HCT116 (cell line): ENCODE results near the gene CLEC11A. TPM values are rescaled to one million over a fixed set of nuclear protein-coding genes. Genes with fewer than 3 reads are reported as not detected.

ENCODE experiments used
- ATAC-seq: fragments of 200-7000 bp; cut with Tn5 transposase; 2 replicates; pipeline ENCODE4 v1.9.1; 2020; ENCODE audit warnings: mild to moderate bottlenecking, moderate library complexity
- BruUV-seq: library from RNA; stranded (reverse); fragments of 400-500 nt; replicated peaks from 2 replicates; lab custom pipeline; 2021; lab: Mats Ljungman, UMichigan
- CTCF ChIA-PET: fragments of 300-600 bp; sonication (Branson Sonifier 250); formaldehyde crosslinking; loops from one replicate; lab custom pipeline; 2021; ENCODE audit warnings: antibody characterized with exemption; lab: Charles Lee
- POLR2A ChIA-PET: fragments of 300-600, 350-600 bp; sonication (Branson Sonifier 250); formaldehyde crosslinking; loops from one replicate; lab custom pipeline; 2021; ENCODE audit warnings: antibody characterized with exemption; lab: Charles Lee
- RAD21 ChIA-PET, 2 experiments: fragments of 300-600 bp; sonication (Branson Sonifier 250); formaldehyde crosslinking; loops; one replicate each; lab custom pipeline; 2023; ENCODE audit warnings: low total read pairs in 2 of 2; ENCODE audit not compliant: uncharacterized antibody in 2 of 2, unreplicated experiment in 2 of 2, low non-redundant PET in 1 of 2; lab: Charles Lee
- DNase-seq: peaks from one replicate; pipeline ENCODE4 v3.0.0-alpha.2; 2010; ENCODE audit warnings: low read depth, low spot score
- H2AFZ ChIP-seq: fragments of 200-600 bp; shearing (Covaris generic), sonication (generic); 2 replicates; pipeline ENCODE4 v1.6.1; 2017; ENCODE audit warnings: low read depth, mixed run types, mixed read lengths, antibody characterized with exemption, low read length; ENCODE audit not compliant: poor library complexity, severe bottlenecking
- H3K27ac ChIP-seq: 2 replicates; pipeline ENCODE4 v1.5.1; 2012; ENCODE audit warnings: low read depth, low read length
- H3K27me3 ChIP-seq: fragments of 200-600 bp; sonication (generic); 2 replicates; pipeline ENCODE4 v1.6.1; 2016; ENCODE audit warnings: mixed run types, low read length, mixed read lengths; ENCODE audit not compliant: insufficient read depth
- H3K36me3 ChIP-seq, 2 experiments: fragments of 200-500 bp in 1 of 2; fragments of 200-600 bp in 1 of 2; sonication (Bioruptor generic) in 1 of 2; sonication (generic) in 1 of 2; 2 replicates each; pipeline versions ENCODE4 v1.5.1 to v1.6.1; 2014 to 2016; ENCODE audit warnings: low read length in 2 of 2, inconsistent platforms in 1 of 2, mixed read lengths in 1 of 2, mixed run types in 1 of 2; ENCODE audit not compliant: insufficient read depth in 2 of 2, control insufficient read depth in 1 of 2
- H3K4me1 ChIP-seq, 2 experiments: fragments of 200-600 bp in 1 of 2; sonication (generic) in 1 of 2; 2 replicates each; pipeline versions ENCODE4 v1.5.1 to v1.6.1; 2012 to 2017; ENCODE audit warnings: low read length in 2 of 2, inconsistent platforms in 1 of 2, mild to moderate bottlenecking in 1 of 2, mixed read lengths in 1 of 2, mixed run types in 1 of 2, moderate library complexity in 1 of 2; ENCODE audit not compliant: insufficient read depth in 2 of 2, control insufficient read depth in 1 of 2
- H3K4me2 ChIP-seq: fragments of 200-600 bp; sonication (generic); 2 replicates; pipeline ENCODE4 v1.6.1; 2017; ENCODE audit warnings: mixed run types, low read length, mixed read lengths
- H3K4me3 ChIP-seq, 2 experiments: fragments of 200-600 bp in 1 of 2; sonication (generic) in 1 of 2; replicated peaks in 1 of 2; 2 replicates each; pipeline ENCODE4 v1.5.1; 2011 to 2016; ENCODE audit warnings: low read length in 2 of 2, control low read depth in 1 of 2, low read depth in 1 of 2, mild to moderate bottlenecking in 1 of 2, mixed read lengths in 1 of 2, mixed run types in 1 of 2
- H3K79me2 ChIP-seq: fragments of 200-600 bp; sonication (generic); 2 replicates; pipeline ENCODE4 v1.6.1; 2017; ENCODE audit warnings: mild to moderate bottlenecking, mixed run types, low read length, moderate library complexity, mixed read lengths; ENCODE audit not compliant: insufficient read depth
- H3K9ac ChIP-seq: fragments of 200-600 bp; sonication (generic); 2 replicates; pipeline ENCODE4 v1.6.1; 2016; ENCODE audit warnings: low read length, mixed read lengths
- H3K9me2 ChIP-seq: fragments of 200-600 bp; sonication (generic), shearing (Covaris generic); 2 replicates; pipeline ENCODE4 v1.6.1; 2017; ENCODE audit warnings: mixed run types, mild to moderate bottlenecking, moderate library complexity; ENCODE audit not compliant: insufficient read depth
- H3K9me3 ChIP-seq, 2 experiments: fragments of 200-500 bp in 1 of 2; fragments of 200-600 bp in 1 of 2; sonication (Bioruptor generic) in 1 of 2; sonication (generic) in 1 of 2; 2 replicates each; pipeline ENCODE4 v1.6.1; 2014 to 2017; ENCODE audit warnings: low read length in 2 of 2, mixed read lengths in 2 of 2, inconsistent platforms in 1 of 2, low read depth in 1 of 2, mild to moderate bottlenecking in 1 of 2, mixed run types in 1 of 2, moderate library complexity in 1 of 2; ENCODE audit not compliant: control insufficient read depth in 1 of 2, insufficient read depth in 1 of 2
- H4K20me1 ChIP-seq: fragments of 200-600 bp; sonication (generic), shearing (Covaris generic); 2 replicates; pipeline ENCODE4 v1.6.1; 2017; ENCODE audit warnings: mixed run types, mild to moderate bottlenecking, moderate library complexity; ENCODE audit not compliant: insufficient read depth
- CBX3 ChIP-seq: IDR thresholded peaks from 2 replicates; pipeline ENCODE4 v1.6.1; 2012; ENCODE audit warnings: low read depth
- CEBPB ChIP-seq: IDR thresholded peaks from 2 replicates; pipeline ENCODE4 v1.6.1; 2012; ENCODE audit warnings: low read depth
- POLR2AphosphoS5 ChIP-seq: IDR thresholded peaks from 2 replicates; pipeline ENCODE4 v1.6.1; 2011; ENCODE audit warnings: mild to moderate bottlenecking, low read depth, low read length, moderate library complexity
- RAD21 ChIP-seq: IDR thresholded peaks from 2 replicates; pipeline ENCODE4 v1.6.1; 2012; ENCODE audit warnings: low read depth, mild to moderate bottlenecking
- SIN3A ChIP-seq: IDR thresholded peaks from 2 replicates; pipeline ENCODE4 v1.6.1; 2012; ENCODE audit warnings: low read depth
- ZFX ChIP-seq: fragments of 450-650 bp; IDR thresholded peaks from 2 replicates; pipeline ENCODE4 v1.6.1; 2017
- ZNF274 ChIP-seq: fragments of 200-500 bp; sonication (Bioruptor generic); IDR thresholded peaks from 2 replicates; pipeline ENCODE4 v1.6.1; 2014; ENCODE audit warnings: mild to moderate bottlenecking, low read depth, low read length, inconsistent platforms
- intact Hi-C: fragments of 100-400 bp; cut with micrococcal nuclease; formaldehyde crosslinking; loops from 2 replicates; pipeline ENCODE4 v1.10.0; 2022
- total RNA-seq: library from RNA; stranded (reverse); gene quantifications from one replicate; pipeline ENCODE4 v1.2.1, GENCODE V29; 2021; ENCODE audit not compliant: unreplicated experiment
- TF ChIP-seq, protein P1 (sequence below): IDR thresholded peaks from 2 replicates; pipeline ENCODE4 v1.6.1; 2012
- TF ChIP-seq, protein P2 (sequence below): IDR thresholded peaks from 2 replicates; pipeline ENCODE4 v1.6.1; 2012

The CLEC11A gene
- total RNA-seq, 1 experiment from 2014 or later: 7.1 TPM

DNA sequence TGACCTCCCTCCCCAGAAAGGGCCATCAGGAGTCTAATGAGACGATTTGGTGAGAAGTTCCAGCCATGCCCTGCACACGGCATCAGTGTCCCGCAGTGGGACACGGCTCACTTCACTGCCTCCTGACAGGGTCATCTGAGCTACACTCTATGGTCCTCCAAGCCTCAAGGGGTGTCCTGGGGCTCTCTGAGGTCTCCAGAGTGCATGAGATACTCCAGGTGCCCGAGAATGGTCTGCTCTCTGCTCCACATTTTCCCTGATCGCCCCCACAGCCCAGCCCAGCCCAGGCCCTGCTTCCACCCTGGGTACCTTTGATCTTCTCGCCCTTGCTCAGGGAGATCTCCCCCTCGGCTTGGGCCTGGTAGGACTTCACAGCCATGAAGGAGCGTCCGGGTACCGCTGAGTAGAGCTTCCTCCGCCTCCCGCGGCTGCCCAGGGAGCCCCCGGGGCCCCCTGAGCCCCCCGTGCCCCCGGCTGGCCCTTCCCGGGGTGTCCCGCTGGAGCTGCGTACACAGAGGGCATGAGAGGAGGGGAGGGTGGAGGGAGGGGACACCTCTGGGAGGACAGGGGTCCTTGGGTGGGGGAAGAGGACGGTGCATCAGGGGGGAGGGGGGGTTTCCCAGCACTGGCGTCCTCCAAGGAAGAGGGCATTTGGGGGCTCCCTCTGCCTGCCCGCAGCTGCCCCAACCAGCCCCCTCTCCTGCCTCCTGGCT lies 20.9 kb upstream of the CLEC11A start:
- no peak for DNase-seq
- ChIA-PET CTCF (interaction anchor here (1.3 to 5.0 kb wide), 2 partner anchors 22 to 81 kb away, joined by 5 to 45 read pairs; no protein-coding TSS in a partner anchor), POLR2A (no interaction called here), RAD21 (no interaction called here)
- intact Hi-C loops: loop anchor here (10.0 kb wide), 1 partner anchor 338 kb away; the partner anchor contains the start of gene NAPSA
- Histone ChIP-seq H3K9ac (no peak overlapping the region), H3K4me2 (no peak overlapping the region), H3K9me3 (no peaks in the 10 kb centered on the region), H4K20me1 (no peaks in the 10 kb centered on the region), H3K4me3 (no peak overlapping the region), H3K36me3 (no peaks in the 10 kb centered on the region), H3K4me1 (0 out of 4 replicates have a peak, but pooled peaks cover 0 to 2% of the 10 kb centered on the region in 2 experiments), H3K27ac (no peak overlapping the region), H2AFZ (no peak overlapping the region), H3K79me2 (no peaks in the 10 kb centered on the region), H3K27me3 (peaks cover 28% of the 10 kb centered on the region; the same call in 1 of the 2 replicates), H3K9me2 (no peaks in the 10 kb centered on the region)
- TF ChIP-seq CEBPB: no peak
- TF ChIP-seq POLR2AphosphoS5: no peak
- no peak for TF ChIP-seq ZFX
- BruUV-seq: no TSS peak
- no peak for ATAC-seq

DNA sequence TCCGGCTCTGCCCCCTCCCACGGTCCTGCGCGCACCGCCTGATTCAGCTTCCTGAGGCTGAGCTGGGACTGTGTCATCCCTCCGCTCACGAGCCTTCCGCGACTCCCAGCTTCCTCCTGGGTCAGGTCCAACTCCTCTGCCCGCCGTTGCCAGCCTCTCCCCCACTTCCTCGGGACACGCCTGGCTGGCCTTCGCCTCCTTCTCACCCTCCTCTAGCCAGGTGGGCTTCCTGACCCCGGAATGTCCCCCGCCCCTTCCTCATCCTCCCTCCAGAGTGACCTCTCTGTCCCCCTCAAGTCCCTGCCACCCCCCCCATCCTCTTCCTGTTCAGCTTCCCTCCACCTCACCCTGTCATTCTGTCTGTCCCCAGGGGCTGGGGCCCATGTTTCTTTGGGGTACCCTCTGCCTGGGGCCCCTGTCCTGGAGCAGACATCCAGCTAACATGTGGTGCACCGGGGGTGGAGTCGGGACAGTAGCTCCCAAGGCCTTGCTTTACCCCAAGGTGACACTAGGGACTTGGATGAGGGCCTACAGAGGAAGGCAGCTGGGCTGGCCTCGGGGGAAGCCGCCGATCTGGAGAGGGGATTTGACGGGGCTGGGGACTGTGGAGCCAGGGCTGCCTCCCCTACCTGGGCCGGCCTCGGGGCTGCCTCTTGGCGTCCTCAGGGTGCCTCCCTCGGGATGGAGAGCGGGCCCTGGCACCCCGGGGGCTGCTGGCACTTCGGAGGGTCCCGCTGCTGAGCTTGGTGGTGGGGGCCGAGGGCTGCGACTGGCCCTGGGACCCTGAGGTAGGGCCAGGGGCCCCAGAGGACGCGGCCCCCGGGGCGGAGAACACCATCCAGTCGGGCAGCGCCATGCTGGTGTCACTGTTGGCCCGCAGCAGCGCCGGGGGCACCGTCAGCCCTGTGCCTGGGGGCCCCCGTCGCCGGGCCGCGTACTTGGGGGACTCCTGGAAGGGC lies 20.0 kb upstream of the CLEC11A start:
- no peak overlapping the region for H3K9ac ChIP-seq
- intact Hi-C loops: loop anchor here (10.0 kb wide), 1 partner anchor 338 kb away; the partner anchor contains the start of gene NAPSA
- peaks cover 21% of the 10 kb centered on the region; the same call in 1 of the 2 replicates for H3K27me3 ChIP-seq
- no peaks in the 10 kb centered on the region for H3K36me3 ChIP-seq
- no peak overlapping the region for H3K27ac ChIP-seq
- BruUV-seq: no TSS peak
- DNase-seq (no peak), ATAC-seq (no peak)
- no peaks in the 10 kb centered on the region for H3K79me2 ChIP-seq
- no peak overlapping the region for H2AFZ ChIP-seq
- H3K9me3 ChIP-seq: no peaks in the 10 kb centered on the region
- POLR2A ChIA-PET: interaction anchor here (0.8 kb wide), 1 partner anchor 218 kb away, joined by 3 read pairs; no protein-coding TSS in a partner anchor
- no peaks in the 10 kb centered on the region for H3K9me2 ChIP-seq
- no peak overlapping the region for H3K4me3 ChIP-seq
- CTCF ChIA-PET: interaction anchor here (0.6 to 5.0 kb wide), 17 partner anchors 13 to 393 kb away, joined by 3 to 46 read pairs (median 5); partner anchors contain the start of gene KLK8
- H3K4me2 ChIP-seq: no peak overlapping the region
- 0 out of 4 replicates have a peak, but pooled peaks cover 0 to 2% of the 10 kb centered on the region in 2 experiments for H3K4me1 ChIP-seq
- H4K20me1 ChIP-seq: no peaks in the 10 kb centered on the region
- RAD21 ChIA-PET: interaction anchor here (0.6 to 1.2 kb wide), 6 partner anchors 22 to 480 kb away, joined by 3 to 9 read pairs (median 3); no protein-coding TSS in a partner anchor
- TF ChIP-seq ZNF274: no peak
- TF ChIP-seq RAD21: no peak
- no peak for TF ChIP-seq SIN3A
- TF ChIP-seq CBX3: no peak
- TF ChIP-seq, protein P1, sequence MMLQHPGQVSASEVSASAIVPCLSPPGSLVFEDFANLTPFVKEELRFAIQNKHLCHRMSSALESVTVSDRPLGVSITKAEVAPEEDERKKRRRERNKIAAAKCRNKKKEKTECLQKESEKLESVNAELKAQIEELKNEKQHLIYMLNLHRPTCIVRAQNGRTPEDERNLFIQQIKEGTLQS: no peak
- TF ChIP-seq, protein P2, sequence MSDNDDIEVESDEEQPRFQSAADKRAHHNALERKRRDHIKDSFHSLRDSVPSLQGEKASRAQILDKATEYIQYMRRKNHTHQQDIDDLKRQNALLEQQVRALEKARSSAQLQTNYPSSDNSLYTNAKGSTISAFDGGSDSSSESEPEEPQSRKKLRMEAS: no peak
